Stimulated activated CD4-positive, alpha-beta T cell treated with anti-CD3 and anti-CD28 coated beads, Interleukin-1b, Interleukin-23, amount 100 ng/mL, for 48 hours (primary cell): ENCODE measurements around the gene NIPAL3.
"Not testable (repeated sequence)": the region's sequence is repeated elsewhere in the genome, so short reads cannot be mapped to it uniquely, and the experiment has no call there.

Experiments used
- DNase-seq: peaks from one replicate; pipeline ENCODE4 v3.0.0-alpha.2; 2020

Gene NIPAL3

DNA sequence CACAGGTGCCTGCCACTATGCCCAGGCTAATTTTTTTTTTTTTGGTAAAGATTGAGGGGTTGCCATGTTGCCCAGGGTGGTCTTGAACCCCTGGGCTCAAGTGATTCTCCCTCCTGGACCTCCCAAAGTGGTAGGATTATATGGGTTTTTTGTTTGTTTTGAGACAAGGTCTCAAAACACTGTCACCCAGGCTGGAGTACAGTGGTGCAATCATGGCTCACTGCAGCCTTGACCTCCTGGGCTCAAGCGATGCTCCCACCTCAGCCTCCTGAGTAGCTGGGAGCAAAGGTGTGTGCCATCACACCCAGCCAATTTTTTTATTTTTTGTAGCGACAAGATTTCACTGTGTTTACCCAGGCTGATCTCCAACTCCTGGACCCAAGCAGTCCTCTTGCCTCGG is 78.2 kb downstream of the NIPAL3 start:
- no peak for DNase-seq

DNA sequence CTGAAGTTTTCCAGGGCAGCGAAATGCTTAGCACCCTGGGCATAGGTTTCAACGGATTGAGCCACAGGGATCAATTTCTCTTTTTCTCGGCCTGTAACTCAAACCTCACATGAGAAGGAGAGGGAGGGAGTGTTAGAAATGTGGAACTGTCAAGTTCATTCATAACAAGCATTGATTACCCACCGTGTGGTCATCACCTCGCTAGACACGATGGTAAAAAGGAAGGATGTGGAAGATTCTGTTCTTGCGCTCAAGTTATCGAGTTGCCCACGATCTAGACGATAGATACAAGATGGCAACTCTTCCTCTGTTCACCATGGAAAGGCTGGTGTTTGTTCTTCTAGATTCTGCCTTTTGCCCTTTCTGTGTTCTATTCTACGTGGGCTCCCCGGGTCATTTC is 83.0 kb downstream of the NIPAL3 start:
- no peak for DNase-seq

DNA sequence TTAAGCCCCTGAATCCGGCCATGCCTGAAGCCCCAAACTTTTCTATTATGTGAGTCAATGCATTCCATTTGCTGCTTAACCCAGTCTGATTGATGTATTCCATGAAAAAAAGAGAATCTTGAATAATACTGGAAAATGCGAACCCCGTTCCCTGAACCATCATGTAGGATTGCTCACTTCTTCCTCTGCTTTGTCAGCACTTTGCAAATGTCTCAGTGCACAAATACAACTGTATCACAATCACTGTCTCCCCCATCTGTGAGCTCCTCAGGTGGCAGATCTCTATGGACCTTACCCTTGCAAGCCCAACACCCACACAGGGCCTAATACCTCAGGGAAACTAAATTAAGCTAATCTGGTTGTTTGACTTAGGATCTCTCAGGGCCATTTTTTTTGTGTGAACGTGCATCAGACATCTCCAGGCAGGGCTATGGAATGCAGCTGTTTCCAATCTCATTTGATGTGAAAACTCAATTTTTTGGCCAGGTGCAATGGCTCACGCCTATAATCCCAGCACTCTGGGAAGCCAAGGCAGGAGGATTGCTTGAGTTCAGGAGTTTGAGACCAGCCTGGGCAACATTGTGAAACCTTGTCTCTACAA is 84.9 kb downstream of the NIPAL3 start:
- no peak for DNase-seq

DNA sequence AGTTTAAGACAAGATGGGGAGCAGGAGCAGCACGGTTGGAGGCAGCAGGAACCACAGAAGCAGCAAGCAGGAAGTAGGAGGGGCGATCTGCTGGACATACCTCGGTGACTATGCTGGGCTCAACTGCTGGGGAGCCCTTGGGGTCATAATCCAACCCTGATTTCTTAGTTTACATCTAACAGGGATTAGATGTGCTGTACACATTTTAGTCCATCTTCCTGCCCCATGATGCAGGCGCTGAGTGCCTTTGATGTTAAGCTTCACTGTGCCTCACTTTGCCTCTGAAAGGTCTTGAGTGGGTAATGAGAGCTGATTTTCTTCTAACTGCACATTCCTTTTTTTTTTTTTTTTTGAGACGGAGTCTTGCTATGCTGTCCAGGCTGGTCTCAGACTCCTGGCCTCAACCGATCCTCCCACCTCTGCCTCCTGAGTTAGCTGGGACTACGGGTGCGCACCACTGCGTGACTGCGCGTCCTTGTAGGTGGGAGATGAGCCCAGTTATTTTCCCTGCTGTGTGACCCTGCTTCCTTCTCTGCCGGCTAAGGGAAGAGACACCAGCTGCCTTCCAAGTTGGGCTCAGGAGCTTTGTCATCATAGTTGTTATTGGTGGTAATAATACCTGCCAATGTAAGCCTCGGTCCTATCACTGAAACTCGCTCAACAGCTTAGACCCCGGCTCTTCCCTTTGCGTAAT is 85.9 kb downstream of the NIPAL3 start:
- no peak for DNase-seq

DNA sequence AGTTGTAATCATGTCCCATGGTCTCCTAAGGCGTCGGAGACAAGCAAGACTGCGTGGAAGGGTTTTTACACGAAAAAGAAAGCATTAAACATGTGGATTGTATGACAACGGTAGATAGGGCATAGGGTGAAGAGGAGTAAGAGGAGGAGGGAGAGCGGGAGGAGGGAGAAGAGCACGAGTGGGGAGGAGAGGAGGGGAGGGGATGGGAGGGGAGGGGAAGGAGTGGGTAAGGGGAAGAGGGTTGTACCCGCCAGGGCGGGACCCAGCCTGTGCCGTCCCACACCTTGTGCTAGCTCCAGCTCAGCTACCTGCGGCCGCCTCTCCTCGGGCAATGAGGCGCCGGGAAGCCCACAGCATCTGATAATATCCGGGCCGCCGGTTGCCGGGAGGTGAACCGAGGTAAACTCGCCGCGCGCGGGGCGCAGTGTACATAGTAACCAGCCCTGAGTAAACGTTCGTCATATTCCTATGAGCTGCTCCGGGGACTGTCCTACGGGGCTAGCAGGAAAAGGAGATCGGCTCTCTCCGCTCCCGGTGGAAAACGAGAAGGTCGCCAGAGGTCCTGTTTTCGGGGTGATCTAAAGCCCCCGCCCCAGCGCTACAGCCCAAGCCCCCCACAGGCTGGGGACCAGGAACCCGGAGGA is 86.6 kb downstream of the NIPAL3 start:
- DNase-seq, result peak; percentile 80

DNA sequence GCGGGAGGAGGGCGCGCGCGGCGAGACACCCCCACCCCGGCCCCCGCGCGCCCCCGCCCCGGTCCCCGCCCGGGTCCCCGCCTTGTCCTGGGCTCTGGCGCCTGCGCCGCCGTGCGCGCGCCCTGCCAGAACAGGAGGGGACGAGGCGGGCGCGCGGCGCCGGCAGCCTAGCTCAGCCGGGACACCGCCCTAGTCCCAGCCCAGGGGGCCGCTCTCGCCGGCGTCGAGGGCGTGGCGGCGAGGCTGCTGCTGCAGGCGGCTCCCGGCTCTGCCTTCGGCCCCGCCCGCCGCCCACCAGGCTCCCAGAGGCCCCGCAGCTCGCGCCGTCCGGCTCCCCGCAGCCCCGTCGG is 87.1 kb downstream of the NIPAL3 start, which contains the start of gene RCAN3:
Gene RCAN3 (plus strand): TSS at position 128 of the 350 bp plus-strand sequence. CDS start 11,537 bp downstream, outside the sequence.
- peak; percentile 91 for DNase-seq

DNA sequence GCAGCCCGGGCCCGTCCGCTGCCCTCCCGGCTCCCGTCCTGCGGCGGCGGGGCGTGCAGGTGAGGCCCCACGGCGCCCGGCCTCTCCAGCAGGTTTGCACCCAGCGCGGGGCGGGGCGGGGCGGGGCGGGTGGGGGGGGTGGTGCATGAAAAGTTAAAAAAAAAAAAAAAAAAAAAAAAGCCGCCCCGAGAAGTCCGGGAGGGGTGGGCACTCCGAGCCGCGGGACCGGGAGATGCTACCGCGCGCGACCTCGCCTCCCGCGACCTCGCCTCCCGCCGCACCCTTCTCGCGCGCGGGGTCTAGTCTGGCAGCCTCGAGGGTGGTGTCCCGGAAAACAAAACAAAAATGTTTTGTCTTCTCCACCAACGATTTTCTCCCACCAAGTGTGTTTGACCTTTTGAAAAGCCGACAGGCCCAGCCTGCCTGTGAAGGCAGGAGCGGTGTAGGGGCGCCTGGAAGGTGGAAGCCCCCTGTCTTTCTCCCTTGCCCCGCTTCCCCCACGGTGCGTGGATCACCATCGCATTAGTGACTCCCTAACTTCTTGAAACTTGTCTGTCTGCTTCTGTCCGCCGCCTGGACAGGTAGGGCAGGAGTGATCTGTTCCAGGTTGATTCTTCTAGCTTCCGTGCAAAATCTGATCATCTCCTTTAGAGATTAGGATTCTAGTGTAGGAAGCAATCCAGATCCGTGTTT is 87.6 kb downstream of the NIPAL3 start:
- DNase-seq, result no peak

DNA sequence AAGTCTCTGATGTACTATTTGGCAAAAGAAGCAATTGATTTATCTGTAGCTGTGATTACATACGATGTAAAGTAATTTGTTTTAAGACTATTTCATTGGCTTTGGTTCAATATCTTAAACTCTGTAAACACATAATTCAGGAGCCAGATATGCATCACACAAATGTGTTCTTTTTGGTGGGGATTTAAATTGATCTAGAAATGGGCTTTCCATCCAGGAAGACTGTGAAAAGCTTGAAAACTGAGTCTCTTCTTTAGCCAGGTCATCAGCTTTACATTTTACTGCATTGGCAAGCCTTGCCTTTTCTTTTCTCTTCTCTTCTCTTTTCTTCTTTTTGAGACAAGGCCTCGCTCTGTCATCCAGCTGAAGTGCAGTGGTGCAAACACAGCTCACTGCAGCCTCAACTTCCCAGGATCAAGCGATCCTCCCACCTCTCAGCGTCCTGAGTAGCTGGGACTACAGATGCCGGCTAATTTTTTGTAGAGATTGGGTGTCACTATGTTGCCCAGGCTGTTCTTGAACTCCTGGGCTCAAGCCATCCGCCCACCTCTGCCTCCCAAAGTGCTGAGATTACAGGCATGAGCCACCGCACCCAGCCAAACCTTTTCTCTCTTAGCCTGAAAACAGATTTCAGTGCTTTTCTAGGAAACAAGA is 88.4 kb downstream of the NIPAL3 start:
- DNase-seq, result no peak

DNA sequence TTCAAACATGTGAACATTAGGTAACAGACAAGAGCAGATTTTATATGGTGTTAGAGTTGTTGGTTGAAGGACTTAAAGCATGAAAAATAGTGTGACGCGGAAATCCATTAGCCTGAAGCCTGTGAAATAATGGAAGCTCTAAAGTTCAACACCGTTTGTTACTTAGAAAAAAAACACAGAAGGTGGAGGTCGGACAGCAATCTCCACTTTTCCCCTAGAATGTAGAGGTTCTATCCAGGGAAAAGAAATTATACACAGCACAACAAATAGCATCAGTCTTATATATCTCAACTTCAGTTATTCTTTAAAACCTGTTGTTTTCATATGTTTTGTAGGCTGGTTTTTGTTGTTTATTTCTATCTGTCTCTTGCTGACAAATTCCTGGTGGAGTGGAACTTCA is 89.0 kb downstream of the NIPAL3 start:
- no peak for DNase-seq

DNA sequence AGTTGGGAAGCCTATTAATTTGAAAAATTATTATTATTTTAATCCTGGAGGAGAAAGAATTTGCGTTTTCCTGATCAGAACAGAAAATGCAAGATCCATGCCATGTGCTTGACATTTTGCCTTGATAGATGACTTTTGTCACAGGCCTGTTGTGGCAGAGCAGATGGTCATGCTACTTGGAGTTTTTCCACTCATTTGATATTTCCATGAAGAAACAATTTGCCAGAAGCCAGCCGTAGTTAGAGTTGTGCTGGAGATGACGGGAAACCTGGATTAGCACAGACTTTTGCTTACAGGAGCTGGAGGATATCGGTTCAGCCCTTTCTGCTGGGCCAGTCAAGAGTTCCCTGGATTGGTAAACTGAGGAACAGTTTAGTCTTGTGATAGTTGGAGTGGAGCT is 90.2 kb downstream of the NIPAL3 start:
- DNase-seq, result no peak

DNA sequence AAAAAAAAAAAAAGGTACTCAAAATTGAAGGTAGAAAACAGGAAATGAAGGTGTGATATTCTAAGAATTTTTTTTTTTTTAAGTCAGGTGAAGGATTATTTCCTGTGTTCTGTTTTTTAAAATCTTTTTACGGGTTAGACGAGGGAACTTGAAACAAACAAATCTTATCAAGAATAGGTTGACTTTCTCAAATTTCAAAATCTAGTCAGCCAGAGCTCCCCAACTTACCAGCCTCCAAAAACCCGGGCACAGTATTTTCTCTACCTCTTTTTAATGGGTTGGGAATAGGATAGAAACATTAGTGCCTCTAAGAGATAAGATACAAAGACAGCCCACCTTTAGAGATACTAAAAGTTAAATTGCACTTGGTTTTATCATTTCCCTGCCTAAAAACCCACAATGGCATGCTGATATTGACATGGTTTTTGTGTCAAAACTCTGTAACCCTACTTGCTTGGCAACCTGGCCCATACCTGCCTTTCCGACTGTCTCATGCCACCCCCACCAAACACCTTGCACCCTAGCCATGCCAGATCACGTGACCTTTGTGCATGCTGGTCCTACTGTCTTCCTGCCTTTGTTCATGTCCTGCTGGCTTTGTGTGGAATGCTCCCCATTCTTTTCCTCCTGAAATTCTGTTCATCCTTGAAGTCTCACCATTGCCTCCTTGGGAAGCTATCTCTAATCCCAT is 91.2 kb downstream of the NIPAL3 start:
- DNase-seq, result no peak

DNA sequence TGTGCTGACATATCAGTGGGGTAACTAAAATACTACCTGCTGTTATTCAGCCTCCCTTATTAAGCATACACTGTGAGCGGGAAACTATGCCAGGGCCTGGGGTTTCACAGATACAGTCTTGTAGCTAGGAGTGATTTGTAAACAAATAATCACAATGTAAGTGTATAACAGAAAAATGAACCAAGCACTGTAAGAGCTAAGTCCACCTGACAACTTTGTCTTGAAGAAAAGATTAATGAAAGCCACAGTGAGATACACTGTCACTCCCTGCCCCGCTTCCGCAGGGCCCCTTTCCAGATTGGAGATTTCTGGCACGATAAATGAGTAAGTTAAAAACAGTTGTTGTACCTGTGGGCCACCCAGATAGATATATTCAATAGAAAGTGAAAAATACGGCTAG is 91.8 kb downstream of the NIPAL3 start:
- DNase-seq, result no peak

DNA sequence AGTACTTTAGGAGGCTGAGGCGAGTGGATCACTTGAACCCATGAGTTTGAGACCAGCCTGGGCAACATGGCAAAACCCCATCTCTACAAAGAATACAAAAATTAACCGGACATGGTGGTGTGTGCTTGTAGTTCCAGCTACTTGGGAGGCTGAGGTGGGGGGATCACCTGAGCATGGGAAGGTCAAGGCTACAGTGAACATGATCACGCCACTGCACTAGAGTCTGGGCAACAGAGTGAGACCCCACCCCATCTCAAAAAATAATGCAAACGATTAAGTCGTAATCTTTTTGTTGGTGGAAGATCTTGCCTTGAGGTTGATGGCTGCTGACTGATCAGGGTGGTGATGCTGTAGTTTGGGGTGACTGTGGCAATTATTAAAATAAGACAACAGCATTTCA is 93.3 kb downstream of the NIPAL3 start:
- DNase-seq, result no peak

DNA sequence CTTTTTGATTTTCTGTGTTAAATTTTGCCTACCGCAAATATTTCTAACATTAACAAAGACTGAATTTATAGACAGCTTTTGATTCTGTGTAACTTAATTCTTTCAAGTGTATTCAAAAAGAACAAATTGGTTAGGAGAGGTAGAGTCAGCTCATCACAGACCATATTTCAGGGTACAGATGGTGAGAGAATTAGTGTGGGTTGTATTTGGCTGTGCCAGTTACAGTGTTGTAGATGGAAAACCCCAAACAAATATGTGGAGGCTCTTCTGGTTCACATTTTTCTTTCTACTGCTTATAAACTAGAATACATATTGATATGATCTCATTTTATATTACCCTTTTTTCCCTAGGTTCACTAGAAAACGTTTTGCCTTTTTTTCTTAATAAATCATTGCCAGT is 98.1 kb downstream of the NIPAL3 start:
- no peak for DNase-seq

DNA sequence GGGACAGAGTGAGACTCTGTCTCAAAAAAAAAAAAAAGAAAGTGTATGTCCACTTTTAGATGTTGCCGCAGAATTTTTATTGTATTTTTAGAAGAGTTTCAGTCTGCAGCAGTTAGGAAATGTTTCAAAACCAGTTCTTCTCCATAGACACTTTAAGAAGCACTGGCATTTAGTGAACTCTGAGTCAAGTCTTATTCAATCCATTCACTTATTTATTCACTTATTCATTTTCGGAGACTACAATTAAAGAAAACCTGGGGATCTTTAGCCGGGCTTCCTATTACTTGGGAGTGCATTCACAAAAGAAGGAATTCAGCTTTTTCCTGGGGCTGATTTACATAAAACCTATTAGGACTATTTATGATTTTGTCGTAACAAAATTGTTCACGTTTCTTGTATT is 99.3 kb downstream of the NIPAL3 start:
- no peak for DNase-seq

DNA sequence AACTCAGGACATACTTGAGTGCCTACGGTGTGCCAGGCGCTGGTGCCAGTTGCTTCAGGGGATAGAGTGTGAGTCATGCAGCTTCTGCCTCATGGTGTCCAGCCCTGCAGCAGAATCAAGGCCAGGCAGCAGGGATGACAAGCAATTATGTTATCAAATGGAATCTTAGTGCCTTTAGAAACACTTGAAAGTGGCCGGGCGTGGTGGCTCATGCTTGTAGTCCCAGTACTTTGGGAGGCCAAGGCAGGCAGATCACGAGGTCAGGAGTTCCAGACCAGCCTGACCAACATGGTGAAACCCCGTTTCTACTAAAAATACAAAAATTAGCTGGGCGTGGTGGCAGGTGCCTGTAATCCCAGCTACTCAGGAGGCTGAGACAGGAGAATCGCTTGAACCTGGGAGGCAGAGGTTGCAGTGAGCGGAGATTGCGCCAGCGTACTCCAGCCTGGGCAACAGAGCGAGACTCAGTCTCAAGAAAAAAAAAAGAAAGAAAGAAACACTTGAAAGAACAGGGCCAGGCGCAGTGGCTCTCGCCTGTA is 100.1 kb downstream of the NIPAL3 start:
- not testable (repeated sequence) for DNase-seq

DNA sequence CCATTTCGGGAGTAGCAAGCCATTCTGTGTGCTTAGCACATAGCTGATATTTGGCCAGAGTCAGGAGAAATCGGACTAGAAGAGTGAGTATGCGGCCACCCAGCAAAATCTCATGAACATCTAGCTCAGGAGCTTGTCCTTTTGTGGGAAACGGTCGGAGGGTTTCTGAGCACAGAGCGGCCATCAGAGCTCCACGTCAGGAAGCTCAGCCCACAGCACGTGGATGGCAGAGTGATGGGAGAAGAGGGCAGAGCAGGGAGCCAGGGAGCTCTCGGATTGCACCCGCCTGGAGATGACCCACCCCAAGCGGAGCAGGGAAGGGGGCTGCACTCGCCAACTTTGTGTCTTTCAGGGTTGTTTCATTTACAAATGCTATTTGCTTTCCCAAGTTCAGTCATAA is 100.9 kb downstream of the NIPAL3 start:
- DNase-seq, result no peak

DNA sequence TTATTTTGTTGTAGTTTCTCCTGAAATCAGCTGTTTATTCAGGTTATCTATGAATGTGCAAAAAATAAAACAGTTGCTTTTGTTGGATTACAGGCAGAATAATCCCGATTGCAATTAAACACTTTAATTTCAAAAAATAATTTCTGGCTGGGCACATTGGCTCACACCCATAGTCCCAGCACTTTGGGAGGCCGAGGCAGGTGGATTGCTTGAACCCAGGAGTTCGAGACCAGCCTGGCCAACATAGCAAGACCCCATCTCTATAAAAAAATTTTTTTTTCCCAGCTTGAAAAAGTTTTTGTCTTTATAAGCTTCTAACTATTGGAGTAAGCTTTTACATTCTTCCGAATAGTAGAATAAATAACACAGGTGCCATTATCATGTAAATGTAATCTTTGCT is 102.3 kb downstream of the NIPAL3 start:
- no peak for DNase-seq

DNA sequence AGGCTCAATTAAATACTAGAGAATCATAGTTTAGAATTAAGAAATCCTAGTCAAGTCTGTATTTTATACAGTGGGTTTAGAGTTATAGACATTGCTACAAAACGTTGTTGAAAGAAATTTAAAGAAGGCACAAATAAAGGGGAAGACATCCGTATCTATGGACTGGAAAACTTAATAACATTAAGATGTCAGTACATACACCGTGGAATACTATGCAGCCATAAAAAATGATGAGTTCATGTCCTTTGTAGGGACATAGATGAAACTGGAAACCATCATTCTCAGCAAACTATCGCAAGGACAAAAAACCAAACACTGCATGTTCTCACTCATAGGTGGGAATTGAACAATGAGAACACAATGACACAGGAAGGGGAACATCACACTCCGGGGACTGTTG is 104.7 kb downstream of the NIPAL3 start:
- DNase-seq, result not testable (repeated sequence)
